HEK293 (cell line): Measurements from ENCODE around the gene ASF1A.
A peak's percentile ranks its signal among the peaks of the same experiment; 100 is the strongest.

Experiments
- CTCF ChIP-seq: fragments of 450-650 bp; formaldehyde crosslinking; IDR thresholded peaks from 2 replicates; pipeline ENCODE4 v1.5.1; 2016; ENCODE audit warnings: missing biosample characterization, missing genetic modification characterization
- TCF7L2 ChIP-seq: IDR thresholded peaks from 2 replicates; pipeline ENCODE4 v1.6.1; 2011; ENCODE audit warnings: low read depth, mild to moderate bottlenecking, inconsistent platforms, low read length, moderate library complexity, borderline replicate concordance
- ZBTB1 ChIP-seq: fragments of 450-650 bp; formaldehyde crosslinking; IDR thresholded peaks from 2 replicates; pipeline ENCODE4 v1.5.1; 2016; ENCODE audit warnings: missing biosample characterization, missing genetic modification characterization
- ZNF175 ChIP-seq: fragments of 450-650 bp; formaldehyde crosslinking; IDR thresholded peaks from 2 replicates; pipeline ENCODE4 v1.5.1; 2016; ENCODE audit warnings: missing biosample characterization, missing genetic modification characterization
- ZNF24 ChIP-seq: fragments of 450-650 bp; formaldehyde crosslinking; IDR thresholded peaks from 2 replicates; pipeline ENCODE4 v1.5.1; 2016; ENCODE audit warnings: missing biosample characterization, missing genetic modification characterization
- ZNF677 ChIP-seq: fragments of 450-650 bp; IDR thresholded peaks from 2 replicates; pipeline ENCODE4 v1.5.0; 2018; ENCODE audit warnings: missing biosample characterization, mild to moderate bottlenecking, missing genetic modification characterization, moderate library complexity

- TF ChIP-seq ZNF677 = no peak
- TF ChIP-seq CTCF = peak; percentile 73
- TF ChIP-seq ZBTB1 = no peak
- no peak for TF ChIP-seq ZNF175 (tag by site-specific recombination)
- TF ChIP-seq ZNF24 (tag by site-specific recombination) = no peak
- no peak for TF ChIP-seq TCF7L2
Observed at GRCh38 chr6:118893807-118894424, at the start of gene ASF1A.
